ENCODE results near the gene CAST. TPM values are rescaled to one million over a fixed set of nuclear protein-coding genes. Genes with fewer than 3 reads are reported as not detected.

Gene CAST
- total RNA-seq, 2 experiments from 2014 or later: 155 to 162 TPM

DNA sequence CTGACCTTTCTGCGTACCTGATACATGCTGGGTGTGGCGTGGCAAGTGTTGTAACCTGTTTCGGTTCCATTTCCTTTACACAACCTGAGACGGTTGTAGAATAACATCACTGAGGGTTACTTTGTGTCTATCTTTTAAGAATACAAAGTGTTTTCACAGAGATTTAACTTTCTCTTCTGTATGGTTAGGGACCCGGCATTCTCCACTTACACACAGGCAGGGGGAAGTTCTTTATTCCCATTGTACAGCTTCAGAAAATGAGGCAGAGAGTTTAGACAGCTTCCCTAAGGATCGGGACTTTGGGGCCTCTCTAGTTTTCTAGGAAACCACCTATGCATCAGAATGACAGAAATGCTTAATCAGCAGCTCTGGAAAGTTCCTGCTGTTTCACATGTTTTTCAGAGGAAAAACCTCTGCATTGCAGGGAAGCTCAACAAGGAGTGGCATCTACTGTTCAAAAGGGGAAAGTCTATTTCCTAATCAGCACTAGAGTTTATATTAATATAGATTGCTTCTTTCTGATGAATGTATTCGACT lies 41.3 kb downstream of the CAST start:
- peak overlapping the region; percentile 85 for H3K27ac Mint-ChIP-seq
- peak overlapping the region; percentile 84 for H3K4me3 Mint-ChIP-seq
- peaks cover 56% of the 10 kb centered on the region for H3K4me1 Mint-ChIP-seq (ENCODE audit: low read depth)
- H3K9me3 Mint-ChIP-seq: no peaks in the 10 kb centered on the region
- intact Hi-C loops (cut with micrococcal nuclease): loop anchor here (1.0 to 5.0 kb wide), 9 partner anchors 13 to 1056 kb away; partner anchors contain the start of genes CAST, ELL2, ERAP2 and RFESD
- H3K27me3 Mint-ChIP-seq: no peaks in the 10 kb centered on the region
- peaks cover 3% of the 10 kb centered on the region for H3K36me3 Mint-ChIP-seq
- no peak for DNase-seq
- ChIA-PET CTCF (interaction anchor here (0.9 to 2.9 kb wide), 8 partner anchors 11 to 358 kb away, joined by 3 to 8 read pairs (median 5); no protein-coding TSS in a partner anchor), POLR2A (interaction anchor here (1.5 to 2.8 kb wide), 2 partner anchors 9 to 41 kb away, joined by 3 to 21 read pairs; partner anchors contain the start of gene CAST)

DNA sequence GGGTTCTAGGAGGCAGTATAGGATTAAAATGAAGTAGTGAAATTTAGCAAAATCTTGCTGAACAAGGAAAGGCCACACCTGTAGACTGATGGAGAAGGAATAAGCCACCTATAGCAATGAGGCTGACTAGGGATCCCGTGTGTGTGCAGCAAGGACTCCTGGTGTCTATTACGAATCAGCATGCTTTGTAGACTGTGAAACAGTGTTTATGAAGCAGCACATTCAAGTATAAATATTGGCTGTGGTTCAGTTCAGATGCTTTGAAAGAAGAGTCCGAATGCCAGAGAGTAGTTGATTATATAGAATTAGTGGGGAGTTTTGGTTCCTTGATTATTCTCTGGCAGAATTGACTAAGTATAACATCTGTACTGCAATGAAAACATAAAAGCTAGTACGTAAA lies 41.8 kb downstream of the CAST start:
- Mint-ChIP-seq H3K4me1 (ENCODE audit: low read depth) (peaks cover 59% of the 10 kb centered on the region), H3K4me3 (peak overlapping the region; percentile 84), H3K9me3 (no peaks in the 10 kb centered on the region), H3K36me3 (peaks cover 3% of the 10 kb centered on the region), H3K27me3 (no peaks in the 10 kb centered on the region), H3K27ac (peak overlapping the region; percentile 85)
- ChIA-PET CTCF (interaction anchor here (0.9 to 1.7 kb wide), 6 partner anchors 10 to 359 kb away, joined by 3 to 8 read pairs (median 5); no protein-coding TSS in a partner anchor), POLR2A (interaction anchor here (1.5 kb wide), 1 partner anchor 9 kb away, joined by 3 read pairs; no protein-coding TSS in a partner anchor)
- intact Hi-C loops (cut with micrococcal nuclease): loop anchor here (1.0 to 5.0 kb wide), 9 partner anchors 12 to 1057 kb away; partner anchors contain the start of genes CAST, ELL2, ERAP2 and RFESD
- no peak for DNase-seq

DNA sequence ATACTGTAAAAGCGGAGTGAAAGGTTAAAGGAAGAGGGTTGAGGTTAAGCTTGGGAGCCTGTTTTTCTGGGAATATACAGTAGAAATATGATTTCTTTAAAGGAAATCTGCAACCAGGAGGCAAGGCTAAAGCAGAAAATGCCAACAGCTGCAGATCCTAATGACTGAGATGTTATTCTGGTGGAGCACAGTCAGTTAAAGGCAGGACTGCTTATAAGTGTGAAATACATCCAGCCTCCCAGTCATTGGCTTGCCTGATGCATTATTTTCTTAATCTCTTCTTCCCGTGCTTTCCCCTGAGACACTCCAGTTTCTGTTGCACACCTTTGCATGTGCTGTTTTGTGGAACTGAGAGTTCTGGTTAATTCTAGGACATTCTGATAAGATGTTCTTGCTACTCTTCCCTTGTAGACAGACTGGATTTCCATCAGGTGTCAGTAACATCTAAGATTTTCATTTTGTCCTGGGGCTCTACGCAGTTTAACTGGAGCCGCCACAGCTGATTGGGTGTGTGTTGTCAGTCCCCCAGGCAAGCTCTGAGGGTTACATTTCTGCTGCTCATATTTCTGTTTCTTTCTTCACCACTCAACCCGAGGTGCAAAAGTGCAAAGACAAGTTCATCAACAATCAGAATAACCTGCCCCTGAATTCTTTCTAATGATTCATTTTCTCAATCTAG lies 44.4 kb downstream of the CAST start:
- POLR2A ChIA-PET: interaction anchor here (0.6 kb wide), 1 partner anchor 466 kb away, joined by 3 read pairs; no protein-coding TSS in a partner anchor

DNA sequence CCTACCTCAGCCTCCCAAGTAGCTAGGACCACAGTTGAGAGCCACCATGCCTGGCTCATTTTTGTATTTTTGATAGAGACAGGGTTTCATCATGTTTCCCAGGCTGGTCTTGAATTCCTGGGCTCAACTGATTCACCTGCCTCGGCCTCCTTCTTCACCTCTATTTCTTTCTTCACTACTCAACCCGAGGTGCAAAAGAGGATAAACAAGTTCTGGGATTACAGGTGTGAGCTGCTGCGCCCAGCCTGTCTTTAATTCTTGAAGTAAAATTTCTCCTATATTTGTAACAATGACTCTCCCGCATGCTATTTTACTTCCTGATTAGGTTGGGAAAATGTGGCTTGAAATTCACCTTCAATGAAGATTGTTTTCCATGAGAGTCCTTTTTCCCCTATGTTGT lies 46.4 kb downstream of the CAST start:
- Mint-ChIP-seq H3K4me3 (no peak overlapping the region), H3K9me3 (no peaks in the 10 kb centered on the region), H3K4me1 (ENCODE audit: low read depth) (peaks cover 45% of the 10 kb centered on the region), H3K36me3 (peaks cover 3% of the 10 kb centered on the region), H3K27me3 (no peaks in the 10 kb centered on the region), H3K27ac (no peak overlapping the region)
- CTCF ChIA-PET: interaction anchor here (1.0 kb wide), 1 partner anchor 43 kb away, joined by 3 read pairs; no protein-coding TSS in a partner anchor
- DNase-seq: no peak
- intact Hi-C loops (cut with micrococcal nuclease): no loop called here
- POLR2A ChIA-PET: no interaction called here

More for the DNA sequence above, 44.4 kb downstream of the CAST start:
- Mint-ChIP-seq H3K36me3 (peaks cover 3% of the 10 kb centered on the region), H3K9me3 (no peaks in the 10 kb centered on the region), H3K4me3 (no peak overlapping the region), H3K27me3 (no peaks in the 10 kb centered on the region), H3K27ac (peak overlapping the region; percentile 34), H3K4me1 (ENCODE audit: low read depth) (peaks cover 49% of the 10 kb centered on the region)
- CTCF ChIA-PET: interaction anchor here (0.6 kb wide), 1 partner anchor 46 kb away, joined by 3 read pairs; no protein-coding TSS in a partner anchor
- no peak for DNase-seq
- intact Hi-C loops (cut with micrococcal nuclease): no loop called here

DNA sequence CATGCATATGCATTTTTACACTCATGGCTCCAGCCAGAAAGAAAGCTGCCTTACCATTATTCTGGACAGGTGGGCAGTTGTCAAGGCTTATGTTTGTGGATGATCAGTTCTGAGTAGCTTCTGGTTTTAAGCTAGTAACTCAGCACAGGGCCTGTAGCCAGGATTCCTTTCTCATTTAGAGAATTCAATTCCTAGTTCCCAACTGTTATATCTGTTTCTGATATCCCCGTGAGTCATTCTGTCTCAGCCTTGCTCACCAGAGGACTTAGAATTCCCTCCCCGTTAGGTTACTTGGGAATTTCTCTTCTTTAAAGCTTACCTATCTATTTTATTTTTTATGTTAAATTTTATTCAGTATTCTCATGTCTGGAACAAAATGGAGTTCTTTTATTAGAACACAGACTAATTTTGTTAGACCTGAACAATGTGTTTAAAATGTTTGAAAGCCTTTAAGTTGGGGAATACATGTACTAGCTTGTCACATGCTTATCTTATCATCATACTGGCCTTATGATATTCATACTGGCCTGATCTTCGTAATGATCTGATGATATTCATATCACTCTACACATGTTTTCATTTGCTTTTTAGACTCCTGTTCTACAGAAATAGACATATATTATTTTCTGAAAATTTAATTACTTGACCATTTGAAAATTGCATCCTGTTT lies 47.1 kb downstream of the CAST start:
- CTCF ChIA-PET: interaction anchor here (1.5 kb wide), 1 partner anchor 95 kb away, joined by 6 read pairs; no protein-coding TSS in a partner anchor

DNA sequence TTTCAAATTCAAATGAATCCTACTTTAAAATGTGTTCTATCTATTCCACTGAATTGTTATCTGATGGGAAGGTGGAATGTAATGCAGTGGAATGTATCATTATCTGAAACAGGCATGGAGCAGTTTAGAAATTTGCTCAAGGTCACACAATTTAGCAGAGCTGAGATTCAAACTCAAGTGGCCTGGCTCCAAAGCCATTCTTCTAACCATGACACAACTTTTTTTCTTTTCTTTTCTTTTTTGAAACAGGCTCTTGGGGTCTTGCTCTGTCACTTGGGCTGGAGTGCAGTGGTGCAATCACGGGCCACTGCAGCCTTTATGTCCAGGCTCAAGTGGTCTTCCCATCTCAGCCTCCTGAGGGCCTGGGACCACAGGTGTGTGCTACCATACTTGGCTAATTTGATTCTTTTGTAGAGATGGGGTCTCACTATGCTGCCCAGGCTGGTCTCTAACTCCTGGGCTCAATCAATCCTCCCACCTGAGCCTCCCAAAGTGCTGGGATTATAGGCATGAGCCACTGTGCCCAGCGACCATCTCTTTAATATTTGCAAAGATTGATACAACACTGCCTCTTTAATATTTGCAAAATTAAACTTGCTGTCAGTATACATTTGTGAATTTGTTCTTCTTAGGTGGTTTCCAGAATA lies 50.0 kb downstream of the CAST start:
- no peak for DNase-seq
- Mint-ChIP-seq H3K27me3 (no peaks in the 10 kb centered on the region), H3K36me3 (peaks cover 6% of the 10 kb centered on the region), H3K9me3 (no peaks in the 10 kb centered on the region), H3K27ac (no peak overlapping the region), H3K4me3 (no peak overlapping the region), H3K4me1 (ENCODE audit: low read depth) (peaks cover 41% of the 10 kb centered on the region)
- intact Hi-C loops (cut with micrococcal nuclease): no loop called here
- ChIA-PET CTCF (no interaction called here), POLR2A (no interaction called here)

More for the DNA sequence above, 47.1 kb downstream of the CAST start:
- H3K4me1 Mint-ChIP-seq (ENCODE audit: low read depth): peaks cover 40% of the 10 kb centered on the region
- no peaks in the 10 kb centered on the region for H3K27me3 Mint-ChIP-seq
- peaks cover 3% of the 10 kb centered on the region for H3K36me3 Mint-ChIP-seq
- POLR2A ChIA-PET: no interaction called here
- no peaks in the 10 kb centered on the region for H3K9me3 Mint-ChIP-seq
- no peak overlapping the region for H3K4me3 Mint-ChIP-seq
- no peak overlapping the region for H3K27ac Mint-ChIP-seq
- no peak for DNase-seq
- intact Hi-C loops (cut with micrococcal nuclease): no loop called here

DNA sequence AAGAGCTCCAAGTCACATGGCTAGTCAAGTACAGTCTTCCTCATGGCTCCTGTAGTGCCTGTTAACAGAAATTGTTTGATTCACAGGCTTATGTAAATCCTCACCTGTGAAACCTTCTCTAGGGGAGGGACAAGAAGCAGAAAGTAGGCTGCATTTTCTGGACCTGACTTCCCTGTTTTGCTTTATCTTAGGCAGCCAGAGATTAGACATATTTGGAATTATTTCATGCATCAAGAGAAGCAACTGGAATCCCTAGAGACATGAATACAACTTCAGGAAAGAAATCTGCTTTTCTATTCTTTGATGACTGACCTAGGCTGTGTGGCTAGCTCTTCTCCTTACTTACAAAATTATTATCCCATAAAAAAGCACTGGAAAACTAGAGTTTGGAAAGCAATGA lies 52.3 kb downstream of the CAST start:
- intact Hi-C loops (cut with micrococcal nuclease): no loop called here
- Mint-ChIP-seq H3K4me1 (ENCODE audit: low read depth) (peaks cover 44% of the 10 kb centered on the region), H3K4me3 (no peak overlapping the region), H3K9me3 (no peaks in the 10 kb centered on the region), H3K27me3 (no peaks in the 10 kb centered on the region), H3K27ac (peak overlapping the region; percentile 14), H3K36me3 (peaks cover 6% of the 10 kb centered on the region)
- ChIA-PET CTCF (interaction anchor here (0.8 to 1.5 kb wide), 6 partner anchors 9 to 369 kb away, joined by 3 to 5 read pairs (median 3); no protein-coding TSS in a partner anchor), POLR2A (interaction anchor here (1.0 kb wide), 1 partner anchor 24 kb away, joined by 4 read pairs; no protein-coding TSS in a partner anchor)
- no peak for DNase-seq

DNA sequence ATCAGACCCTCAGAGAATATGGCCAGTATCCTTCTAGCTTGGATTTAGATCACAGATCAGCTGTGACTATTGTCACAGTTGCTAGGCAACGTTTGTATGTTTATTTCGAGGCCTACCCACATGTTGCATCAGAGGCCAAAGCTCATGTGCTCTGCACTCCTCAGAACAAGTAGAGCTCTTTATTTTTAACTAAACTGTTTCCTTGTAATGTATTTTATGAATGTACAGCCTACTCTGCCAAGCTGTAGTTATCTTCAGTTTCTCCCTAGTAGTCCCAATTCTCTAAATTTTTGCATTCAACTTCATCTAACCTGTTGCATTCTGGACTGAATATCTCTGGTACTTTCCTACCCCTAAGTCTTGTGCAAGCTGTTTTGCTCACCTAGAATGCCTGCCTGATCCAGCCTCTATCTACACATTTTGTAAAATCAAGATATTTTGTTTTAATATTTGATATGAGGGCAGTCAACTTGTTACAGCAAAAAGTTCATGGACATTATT lies 52.8 kb downstream of the CAST start:
- Mint-ChIP-seq H3K4me1 (ENCODE audit: low read depth) (peaks cover 43% of the 10 kb centered on the region), H3K27ac (peak overlapping the region; percentile 14), H3K27me3 (no peaks in the 10 kb centered on the region), H3K9me3 (no peaks in the 10 kb centered on the region), H3K36me3 (peaks cover 6% of the 10 kb centered on the region), H3K4me3 (no peak overlapping the region)
- ChIA-PET POLR2A (interaction anchor here (1.0 to 1.1 kb wide), 2 partner anchors 25 to 93 kb away, joined by 4 read pairs; partner anchors contain the start of gene ERAP1), CTCF (interaction anchor here (0.8 to 1.5 kb wide), 5 partner anchors 9 to 370 kb away, joined by 3 to 5 read pairs (median 3); no protein-coding TSS in a partner anchor)
- intact Hi-C loops (cut with micrococcal nuclease): no loop called here
- peak; percentile 58 for DNase-seq

DNA sequence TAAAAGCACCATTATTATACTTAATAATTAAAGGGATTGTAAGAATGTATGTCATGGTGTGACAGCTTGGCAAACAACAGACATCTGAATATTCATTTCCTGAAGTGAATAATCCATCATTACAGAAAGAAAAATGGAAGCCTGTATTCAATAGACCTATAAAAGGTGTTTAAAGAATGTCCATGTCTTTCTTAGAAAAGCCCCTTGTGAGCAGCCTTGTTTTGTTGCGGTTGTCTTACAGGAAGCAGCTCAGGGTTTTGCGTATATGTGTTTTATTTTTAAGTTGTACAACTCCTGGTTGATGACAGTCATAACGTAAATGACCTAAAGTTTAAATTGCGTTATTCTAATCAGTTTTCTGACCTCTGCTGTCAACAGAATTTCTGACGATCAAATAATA lies 53.8 kb downstream of the CAST start:
- Mint-ChIP-seq H3K27ac (no peak overlapping the region), H3K27me3 (no peaks in the 10 kb centered on the region), H3K4me3 (no peak overlapping the region), H3K4me1 (ENCODE audit: low read depth) (peaks cover 48% of the 10 kb centered on the region), H3K9me3 (no peaks in the 10 kb centered on the region), H3K36me3 (peaks cover 6% of the 10 kb centered on the region)
- ChIA-PET CTCF (interaction anchor here (1.5 kb wide), 1 partner anchor 371 kb away, joined by 3 read pairs; no protein-coding TSS in a partner anchor), POLR2A (interaction anchor here (1.1 kb wide), 1 partner anchor 92 kb away, joined by 4 read pairs; the partner anchor contains the start of gene ERAP1)
- intact Hi-C loops (cut with micrococcal nuclease): loop anchor here (1.0 kb wide), 1 partner anchor 13 kb away; no protein-coding TSS in a partner anchor
- no peak for DNase-seq

DNA sequence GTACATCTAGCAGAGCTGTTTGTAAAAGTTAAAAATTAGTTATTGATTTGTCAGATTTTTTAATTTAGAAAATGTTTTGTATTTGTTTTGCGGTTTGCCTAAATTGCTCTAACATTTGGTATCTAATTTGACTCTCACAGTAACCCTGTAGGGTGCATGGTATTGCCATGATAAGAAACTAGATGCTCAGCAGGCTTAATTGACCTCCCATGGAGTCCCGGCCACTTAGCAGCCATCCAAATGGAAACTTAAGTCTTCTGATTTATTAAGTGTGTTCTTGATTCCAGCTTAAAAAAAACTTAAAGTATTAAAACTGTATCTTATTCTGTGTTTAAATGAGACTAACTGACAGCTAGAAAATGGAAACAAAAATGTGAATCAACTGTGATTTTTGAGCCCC lies 54.5 kb downstream of the CAST start:
- no peak overlapping the region for H3K4me3 Mint-ChIP-seq
- POLR2A ChIA-PET: no interaction called here
- no peak overlapping the region for H3K27ac Mint-ChIP-seq
- H3K4me1 Mint-ChIP-seq (ENCODE audit: low read depth): peaks cover 49% of the 10 kb centered on the region
- CTCF ChIA-PET: no interaction called here
- no peak for DNase-seq
- peaks cover 6% of the 10 kb centered on the region for H3K36me3 Mint-ChIP-seq
- H3K9me3 Mint-ChIP-seq: no peaks in the 10 kb centered on the region
- intact Hi-C loops (cut with micrococcal nuclease): loop anchor here (1.0 kb wide), 1 partner anchor 13 kb away; no protein-coding TSS in a partner anchor
- H3K27me3 Mint-ChIP-seq: no peaks in the 10 kb centered on the region

DNA sequence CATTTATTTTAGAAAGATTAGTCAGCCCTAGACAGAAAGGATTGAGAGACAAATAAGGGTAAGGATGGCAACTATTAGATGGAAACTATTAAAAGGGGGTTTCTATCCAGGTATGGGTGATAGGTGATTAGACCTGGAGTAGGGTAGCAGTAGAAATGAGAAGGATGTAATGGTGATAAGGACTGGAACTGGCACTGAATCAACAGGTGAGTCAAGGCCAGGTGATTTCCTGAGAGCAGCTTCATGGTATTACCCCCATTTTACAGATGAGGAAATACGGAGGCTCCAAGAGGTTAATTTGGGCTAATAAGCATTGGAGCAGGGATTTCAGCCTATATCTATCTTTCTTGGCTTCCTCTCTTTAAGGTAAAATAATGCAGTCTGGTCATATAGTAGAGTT lies 55.7 kb downstream of the CAST start:
- no peaks in the 10 kb centered on the region for H3K9me3 Mint-ChIP-seq
- H3K4me1 Mint-ChIP-seq (ENCODE audit: low read depth): peaks cover 49% of the 10 kb centered on the region
- H3K4me3 Mint-ChIP-seq: no peak overlapping the region
- ChIA-PET POLR2A (no interaction called here), CTCF (no interaction called here)
- no peak overlapping the region for H3K27ac Mint-ChIP-seq
- H3K27me3 Mint-ChIP-seq: no peaks in the 10 kb centered on the region
- no peak for DNase-seq
- peaks cover 3% of the 10 kb centered on the region for H3K36me3 Mint-ChIP-seq
- intact Hi-C loops (cut with micrococcal nuclease): no loop called here
